Sigmoid colon (tissue), 7 donors: Measurements from ENCODE around the gene HSF4. TPM values are rescaled to one million over a fixed set of nuclear protein-coding genes. Genes with fewer than 3 reads are reported as not detected.

Experiments used
- DNase-seq: peaks from one replicate; pipeline ENCODE4 v3.0.0-alpha.2; 2019
- H3K27ac ChIP-seq, 4 donors: fragments of 200-600 bp; sonication (generic); one replicate each; pipeline ENCODE4 v1.5.1; 2016 to 2019; ENCODE audit warnings: mild to moderate bottlenecking in 1 of 4
- H3K27me3 ChIP-seq, 3 donors: fragments of 200-600 bp; sonication (generic); one replicate each; pipeline ENCODE4 v1.5.1; 2019; ENCODE audit warnings: mild to moderate bottlenecking in 1 of 3
- H3K36me3 ChIP-seq, 4 donors: fragments of 200-600 bp; sonication (generic); one replicate each; pipeline ENCODE4 v1.5.1; 2016 to 2019
- H3K4me1 ChIP-seq, 4 donors: fragments of 200-600 bp; sonication (generic); one replicate each; pipeline ENCODE4 v1.5.1; 2017 to 2019
- H3K4me3 ChIP-seq, 4 donors: fragments of 200-600 bp; sonication (generic); one replicate each; pipeline ENCODE4 v1.5.1; 2017 to 2019; ENCODE audit warnings: mild to moderate bottlenecking in 2 of 4, moderate library complexity in 1 of 4
- H3K9me3 ChIP-seq, 4 donors: fragments of 200-600 bp in 3 of 4; sonication (generic) in 3 of 4; one replicate each; pipeline versions ENCODE4 v1.5.1 to v1.6.1; 2013 to 2019
- CTCF ChIP-seq, 4 experiments: fragments of 450-650 bp in 3 of 4; fragments of 200-600 bp in 1 of 4; IDR thresholded peaks; one replicate each; pipeline ENCODE4 v1.5.1; 2016 to 2019; ENCODE audit warnings: antibody characterized with exemption in 4 of 4, mild to moderate bottlenecking in 3 of 4, moderate library complexity in 2 of 4
- EP300 ChIP-seq, 4 donors: sonication (generic); formaldehyde crosslinking; IDR thresholded peaks; one replicate each; pipeline ENCODE4 v1.6.1; 2017; ENCODE audit warnings: antibody characterized with exemption in 4 of 4
- POLR2A ChIP-seq, 2 donors: fragments of 450-650 bp; IDR thresholded peaks; one replicate each; pipeline ENCODE4 v1.6.1; 2016; ENCODE audit warnings: antibody characterized with exemption in 2 of 2, mild to moderate bottlenecking in 2 of 2, moderate library complexity in 2 of 2
- POLR2AphosphoS5 ChIP-seq, 4 donors: sonication (generic); formaldehyde crosslinking; IDR thresholded peaks; one replicate each; pipeline ENCODE4 v1.6.1; 2017; ENCODE audit warnings: antibody characterized with exemption in 4 of 4
- WGBS, 2 donors: extraction: QIAGEN DNeasy Blood & Tissue Kit; methylation state at CpG; one replicate each; pipeline ENCODE4 v1.1.7; 2013; 5-methylcytosine and 5-hydroxymethylcytosine counted together
- intact Hi-C: fragments of 100-400 bp; cut with DNase I; formaldehyde crosslinking; loops from one replicate; pipeline ENCODE4 v1.15.1; 2023
- polyA plus RNA-seq, 3 donors: library from polyadenylated mRNA; stranded (reverse); fragments of 200-250 nt; gene quantifications; one replicate each; pipeline ENCODE4 v1.2.3, GENCODE V29; 2013
- total RNA-seq, 4 donors: library from RNA; depleted of rRNA; stranded (reverse); fragments of >200 nt; gene quantifications; one replicate each; pipeline ENCODE4 v1.1.0, GENCODE V29; 2016
- donor health status: healthy with polysubstance abuse.
- donor health status: Bipolar disorder and iron deficiency.
- donor health status: healthy.

Gene HSF4
- total and polyA plus RNA-seq, 7 donors, result 1.2 to 109 (median 21.2) TPM

DNA sequence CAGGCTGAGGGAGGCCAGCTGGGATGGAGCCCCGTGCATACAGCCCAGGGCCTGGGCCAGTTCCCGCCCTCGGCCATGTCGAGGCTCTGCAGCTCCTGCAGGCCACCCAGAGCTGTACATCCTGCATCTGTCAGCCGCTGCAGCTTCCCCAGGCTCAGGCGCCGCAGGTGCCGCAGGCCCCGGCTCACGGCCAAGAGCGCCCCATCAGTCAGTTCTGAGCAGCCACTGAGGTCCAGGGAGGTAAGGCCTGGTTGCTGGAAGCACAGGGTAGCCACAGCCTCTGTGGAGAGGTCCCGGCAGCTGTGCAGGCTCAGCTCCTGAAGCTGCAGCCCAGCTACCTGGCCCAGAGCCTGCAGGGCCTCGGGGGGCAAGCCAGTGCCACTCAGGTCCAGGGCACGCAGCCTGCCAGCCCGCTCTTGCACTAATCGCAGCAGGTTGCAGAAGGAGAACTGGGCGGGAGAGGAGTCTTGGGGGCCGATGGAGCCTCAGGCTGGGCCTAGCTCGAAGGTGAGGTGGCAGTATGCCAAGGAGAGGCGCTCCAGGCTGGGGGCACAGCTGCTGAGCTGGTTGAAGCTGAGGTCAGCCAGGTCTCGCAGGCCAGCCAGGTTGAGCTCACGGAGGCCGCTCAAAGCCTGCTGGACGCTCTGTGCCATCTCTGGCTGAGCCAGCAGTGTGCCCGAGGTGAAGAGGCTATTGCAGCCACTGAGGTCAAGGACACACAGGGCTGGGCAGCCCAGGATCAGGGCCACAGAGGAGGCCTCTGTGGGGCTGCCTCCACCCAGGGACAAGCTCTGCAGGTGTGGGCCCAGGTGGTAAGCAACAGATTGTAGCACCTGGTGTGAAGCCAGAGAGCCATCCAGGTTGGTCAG, 45.8 kb downstream of the HSF4 start:
- no peak overlapping the region for H3K27ac ChIP-seq
- H3K4me1 ChIP-seq, result no peaks in the 10 kb centered on the region
- no peak overlapping the region for H3K4me3 ChIP-seq
- no peaks in the 10 kb centered on the region for H3K9me3 ChIP-seq
- intact Hi-C loops, result no loop called here
- 91% methylated on average over 25 of the region's 25 CpGs for WGBS, 2 donors
- DNase-seq, result no peak
- no peak for TF ChIP-seq POLR2AphosphoS5 (IDR thresholded peaks at IDR 0.05)
- no peak for TF ChIP-seq POLR2A (IDR thresholded peaks at IDR 0.05)
- peaks cover 0 to 4% (median 0%) of the 10 kb centered on the region in 4 donors for H3K36me3 ChIP-seq
- H3K27me3 ChIP-seq, result no peaks in the 10 kb centered on the region

DNA sequence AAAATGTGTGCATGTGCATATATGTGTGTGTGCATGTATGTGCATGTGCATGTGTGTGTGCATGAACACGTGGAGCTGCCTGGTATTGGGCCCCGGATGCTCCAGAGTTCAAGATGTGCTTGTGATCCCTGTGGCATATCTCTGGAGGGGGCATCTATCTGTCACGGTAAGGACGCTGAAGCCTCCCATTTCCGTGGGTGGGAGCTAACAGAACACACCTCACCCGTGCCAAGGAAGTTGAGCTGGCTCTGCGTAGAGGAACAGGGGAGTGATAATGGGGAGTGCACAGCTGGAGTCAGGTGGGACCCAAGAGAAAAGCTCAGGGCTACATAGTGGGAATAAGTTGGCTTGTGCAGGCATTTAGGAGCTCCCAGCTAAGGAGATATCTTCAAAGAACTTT, 47.1 kb downstream of the HSF4 start:
- Histone ChIP-seq H3K9me3 (no peaks in the 10 kb centered on the region), H3K27me3 (no peaks in the 10 kb centered on the region), H3K36me3 (peaks cover 0 to 4% (median 0%) of the 10 kb centered on the region in 4 donors), H3K4me3 (no peak overlapping the region), H3K27ac (no peak overlapping the region), H3K4me1 (no peaks in the 10 kb centered on the region)
- WGBS, 2 donors, result 88% methylated on average over 7 of the region's 7 CpGs
- intact Hi-C loops, result no loop called here
- DNase-seq, result no peak
- TF ChIP-seq CTCF (IDR thresholded peaks at IDR 0.05) (no peak), POLR2AphosphoS5 (IDR thresholded peaks at IDR 0.05) (no peak), EP300 (IDR thresholded peaks at IDR 0.05) (no peak), POLR2A (IDR thresholded peaks at IDR 0.05) (no peak)

- intact Hi-C loops, result no loop called here
- H3K9me3 ChIP-seq, result no peaks in the 10 kb centered on the region
- DNase-seq, result no peak
- no peak overlapping the region for H3K4me3 ChIP-seq
- TF ChIP-seq EP300 (IDR thresholded peaks at IDR 0.05) (no peak), POLR2A (IDR thresholded peaks at IDR 0.05) (no peak), CTCF (IDR thresholded peaks at IDR 0.05) (no peak), POLR2AphosphoS5 (IDR thresholded peaks at IDR 0.05) (no peak)
- no peaks in the 10 kb centered on the region for H3K27me3 ChIP-seq
- no peaks in the 10 kb centered on the region for H3K4me1 ChIP-seq
- no peaks in the 10 kb centered on the region for H3K36me3 ChIP-seq
- no peak overlapping the region for H3K27ac ChIP-seq
Observed at GRCh38 chr16:67212766-67213165, 48.2 kb downstream of the HSF4 start.

- H3K4me3 ChIP-seq, result no peak overlapping the region
- 74 to 84% methylated on average over 8 of the region's 8 CpGs for WGBS, 2 donors
- no peak for DNase-seq
- H3K27me3 ChIP-seq, result no peaks in the 10 kb centered on the region
- intact Hi-C loops, result no loop called here
- no peaks in the 10 kb centered on the region for H3K9me3 ChIP-seq
- no peaks in the 10 kb centered on the region for H3K36me3 ChIP-seq
- H3K27ac ChIP-seq, result no peak overlapping the region
- TF ChIP-seq POLR2A (IDR thresholded peaks at IDR 0.05) (no peak), POLR2AphosphoS5 (IDR thresholded peaks at IDR 0.05) (no peak), CTCF (IDR thresholded peaks at IDR 0.05) (no peak), EP300 (IDR thresholded peaks at IDR 0.05) (no peak)
- no peaks in the 10 kb centered on the region for H3K4me1 ChIP-seq
Observed at GRCh38 chr16:67213197-67214019, 48.9 kb downstream of the HSF4 start.

DNA sequence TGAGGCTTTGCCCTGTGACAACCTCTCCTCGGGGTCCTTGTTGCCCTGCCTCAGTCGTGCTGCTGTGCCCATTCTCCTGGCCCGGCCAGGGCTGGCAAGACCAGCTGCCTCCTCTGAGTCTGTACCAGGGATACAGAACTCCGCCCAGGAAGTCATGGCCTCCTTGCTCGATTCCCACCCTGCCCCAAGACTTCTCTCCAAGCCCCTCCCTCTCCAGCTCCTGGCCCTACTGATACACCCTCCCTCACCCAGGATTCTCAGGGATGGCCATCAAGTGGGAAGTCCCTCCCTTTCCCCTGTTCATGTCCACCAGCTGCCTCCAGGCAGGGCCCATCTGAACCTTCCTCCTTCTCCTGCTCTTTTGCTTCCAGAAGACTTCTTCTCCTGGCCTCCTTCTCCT, 51.2 kb downstream of the HSF4 start:
- Histone ChIP-seq H3K4me1 (no peaks in the 10 kb centered on the region), H3K27ac (no peak overlapping the region), H3K36me3 (no peaks in the 10 kb centered on the region), H3K4me3 (no peak overlapping the region), H3K9me3 (no peaks in the 10 kb centered on the region), H3K27me3 (no peaks in the 10 kb centered on the region)
- TF ChIP-seq EP300 (IDR thresholded peaks at IDR 0.05) (no peak), CTCF (IDR thresholded peaks at IDR 0.05) (no peak), POLR2AphosphoS5 (IDR thresholded peaks at IDR 0.05) (no peak), POLR2A (IDR thresholded peaks at IDR 0.05) (no peak)
- WGBS, 2 donors, result 68 to 74% methylated on average over 5 of the region's 5 CpGs
- no peak for DNase-seq
- intact Hi-C loops, result no loop called here
